Measurements from ENCODE around the gene ARHGEF10L.

- TF ChIP-seq CTCF (IDR thresholded peaks at IDR 0.05; ENCODE audit: low read depth, low read length, poor library complexity, severe bottlenecking) = no peak
- TF ChIP-seq EZH2phosphoT487 (IDR thresholded peaks at IDR 0.05; ENCODE audit: borderline replicate concordance, low read length) = no peak
Measured at GRCh38 chr1:17611991-17612390, 72.5 kb downstream of the ARHGEF10L start.

All from DOHH2 (cell line).